Ishikawa (cell line): Measurements from ENCODE around the gene RAD51B.
A peak's percentile ranks its signal among the peaks of the same experiment; 100 is the strongest.

Source experiments
- CEBPB ChIP-seq: IDR thresholded peaks from 2 replicates; pipeline ENCODE4 v1.6.1; 2012
- CREB1 ChIP-seq: IDR thresholded peaks from 2 replicates; pipeline ENCODE4 v1.6.1; 2012; ENCODE audit warnings: low read depth
- EGR1 ChIP-seq: IDR thresholded peaks from 2 replicates; pipeline ENCODE4 v1.6.1; 2012
- EP300 ChIP-seq: IDR thresholded peaks from 2 replicates; pipeline ENCODE4 v1.6.1; 2012; ENCODE audit warnings: borderline replicate concordance
- FOXM1 ChIP-seq: IDR thresholded peaks from 2 replicates; pipeline ENCODE4 v1.6.1; 2012; ENCODE audit warnings: low read depth, borderline replicate concordance
- NFIC ChIP-seq: IDR thresholded peaks from 2 replicates; pipeline ENCODE4 v1.6.1; 2012
- RAD21 ChIP-seq: IDR thresholded peaks from 2 replicates; pipeline ENCODE4 v1.6.1; 2012; ENCODE audit warnings: low read depth
- TAF1 ChIP-seq: IDR thresholded peaks from 2 replicates; pipeline ENCODE4 v1.6.1; 2012; ENCODE audit warnings: low read depth, mild to moderate bottlenecking
- TCF12 ChIP-seq: IDR thresholded peaks from 2 replicates; pipeline ENCODE4 v1.6.1; 2012; ENCODE audit warnings: low read depth
- TEAD4 ChIP-seq: IDR thresholded peaks from 2 replicates; pipeline ENCODE4 v1.6.1; 2012
- YY1 ChIP-seq: IDR thresholded peaks from 2 replicates; pipeline ENCODE4 v1.6.1; 2012; ENCODE audit warnings: low read depth
- ZBTB7A ChIP-seq: IDR thresholded peaks from 2 replicates; pipeline ENCODE4 v1.6.1; 2012; ENCODE audit warnings: low read depth
- TF ChIP-seq, protein P1 (sequence below): IDR thresholded peaks from 2 replicates; pipeline ENCODE4 v1.6.1; 2012
- TF ChIP-seq, protein P2 (sequence below): IDR thresholded peaks from 2 replicates; pipeline ENCODE4 v1.6.1; 2012
- TF ChIP-seq, protein P3 (sequence below): IDR thresholded peaks from 2 replicates; pipeline ENCODE4 v1.6.1; 2012; ENCODE audit warnings: low read depth, mild to moderate bottlenecking

Gene RAD51B

DNA sequence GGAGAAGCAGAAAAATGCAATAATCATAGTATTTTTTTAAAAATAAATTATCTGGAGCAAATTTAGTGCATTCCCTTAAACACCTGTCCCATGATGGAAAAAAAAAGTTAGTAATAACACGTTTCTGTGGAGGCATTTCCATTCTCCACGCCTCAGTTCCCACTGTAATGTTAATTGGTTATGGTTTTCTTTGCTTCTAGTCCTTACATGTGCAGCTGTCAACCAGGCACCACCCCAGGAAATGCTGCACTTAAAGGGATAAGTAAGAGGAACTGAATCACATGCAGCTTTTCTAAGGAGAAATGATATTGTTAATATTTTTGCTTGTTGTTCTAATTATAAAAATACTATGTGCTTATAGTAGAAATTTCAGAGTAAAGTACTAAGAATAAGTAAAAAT lies 733.0 kb downstream of the RAD51B start:
- TF ChIP-seq FOXM1 = peak; percentile 98
- no peak for TF ChIP-seq YY1
- TF ChIP-seq, protein P1, sequence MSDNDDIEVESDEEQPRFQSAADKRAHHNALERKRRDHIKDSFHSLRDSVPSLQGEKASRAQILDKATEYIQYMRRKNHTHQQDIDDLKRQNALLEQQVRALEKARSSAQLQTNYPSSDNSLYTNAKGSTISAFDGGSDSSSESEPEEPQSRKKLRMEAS = peak; percentile 83
- TF ChIP-seq TCF12 = peak; percentile 99
- TF ChIP-seq ZBTB7A = no peak
- TF ChIP-seq EP300 = peak; percentile 98
- TF ChIP-seq, protein P2, sequence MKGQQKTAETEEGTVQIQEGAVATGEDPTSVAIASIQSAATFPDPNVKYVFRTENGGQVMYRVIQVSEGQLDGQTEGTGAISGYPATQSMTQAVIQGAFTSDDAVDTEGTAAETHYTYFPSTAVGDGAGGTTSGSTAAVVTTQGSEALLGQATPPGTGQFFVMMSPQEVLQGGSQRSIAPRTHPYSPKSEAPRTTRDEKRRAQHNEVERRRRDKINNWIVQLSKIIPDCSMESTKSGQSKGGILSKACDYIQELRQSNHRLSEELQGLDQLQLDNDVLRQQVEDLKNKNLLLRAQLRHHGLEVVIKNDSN = peak; percentile 31; the same call in 1 of the 2 replicates
- TF ChIP-seq NFIC = peak; percentile 88
- TF ChIP-seq EGR1 = no peak
- TF ChIP-seq TEAD4 = peak; percentile 98
- TF ChIP-seq, protein P3, sequence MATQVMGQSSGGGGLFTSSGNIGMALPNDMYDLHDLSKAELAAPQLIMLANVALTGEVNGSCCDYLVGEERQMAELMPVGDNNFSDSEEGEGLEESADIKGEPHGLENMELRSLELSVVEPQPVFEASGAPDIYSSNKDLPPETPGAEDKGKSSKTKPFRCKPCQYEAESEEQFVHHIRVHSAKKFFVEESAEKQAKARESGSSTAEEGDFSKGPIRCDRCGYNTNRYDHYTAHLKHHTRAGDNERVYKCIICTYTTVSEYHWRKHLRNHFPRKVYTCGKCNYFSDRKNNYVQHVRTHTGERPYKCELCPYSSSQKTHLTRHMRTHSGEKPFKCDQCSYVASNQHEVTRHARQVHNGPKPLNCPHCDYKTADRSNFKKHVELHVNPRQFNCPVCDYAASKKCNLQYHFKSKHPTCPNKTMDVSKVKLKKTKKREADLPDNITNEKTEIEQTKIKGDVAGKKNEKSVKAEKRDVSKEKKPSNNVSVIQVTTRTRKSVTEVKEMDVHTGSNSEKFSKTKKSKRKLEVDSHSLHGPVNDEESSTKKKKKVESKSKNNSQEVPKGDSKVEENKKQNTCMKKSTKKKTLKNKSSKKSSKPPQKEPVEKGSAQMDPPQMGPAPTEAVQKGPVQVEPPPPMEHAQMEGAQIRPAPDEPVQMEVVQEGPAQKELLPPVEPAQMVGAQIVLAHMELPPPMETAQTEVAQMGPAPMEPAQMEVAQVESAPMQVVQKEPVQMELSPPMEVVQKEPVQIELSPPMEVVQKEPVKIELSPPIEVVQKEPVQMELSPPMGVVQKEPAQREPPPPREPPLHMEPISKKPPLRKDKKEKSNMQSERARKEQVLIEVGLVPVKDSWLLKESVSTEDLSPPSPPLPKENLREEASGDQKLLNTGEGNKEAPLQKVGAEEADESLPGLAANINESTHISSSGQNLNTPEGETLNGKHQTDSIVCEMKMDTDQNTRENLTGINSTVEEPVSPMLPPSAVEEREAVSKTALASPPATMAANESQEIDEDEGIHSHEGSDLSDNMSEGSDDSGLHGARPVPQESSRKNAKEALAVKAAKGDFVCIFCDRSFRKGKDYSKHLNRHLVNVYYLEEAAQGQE = no peak
- 0 out of 2 replicates have a peak, but pooled peaks have one; percentile 39 for TF ChIP-seq CEBPB
- TF ChIP-seq TAF1 = no peak
- no peak for TF ChIP-seq CREB1
- TF ChIP-seq RAD21 = peak; percentile 35

DNA sequence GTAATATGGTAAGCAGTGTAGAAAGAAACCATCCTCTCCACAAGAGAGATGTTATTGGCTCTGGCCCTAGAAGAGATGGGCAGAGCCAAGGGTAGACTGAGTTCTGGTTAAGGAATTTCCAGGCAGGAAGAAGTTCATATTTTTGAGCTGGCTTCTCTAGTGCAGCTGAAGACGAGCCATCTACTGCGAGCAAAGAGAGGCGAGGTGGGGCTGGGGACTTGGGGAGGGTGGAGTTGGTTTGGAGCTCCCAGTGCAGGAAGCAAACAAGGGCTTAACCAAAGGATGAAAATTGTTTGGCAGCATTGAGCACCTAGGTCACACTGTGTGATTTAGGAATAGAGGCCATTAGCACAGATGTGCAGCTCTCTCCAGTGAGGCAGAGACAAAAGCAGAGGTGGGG lies 733.7 kb downstream of the RAD51B start:
- TF ChIP-seq, protein P2 = no peak
- peak; percentile 3; the same call in 1 of the 2 replicates for TF ChIP-seq RAD21

DNA sequence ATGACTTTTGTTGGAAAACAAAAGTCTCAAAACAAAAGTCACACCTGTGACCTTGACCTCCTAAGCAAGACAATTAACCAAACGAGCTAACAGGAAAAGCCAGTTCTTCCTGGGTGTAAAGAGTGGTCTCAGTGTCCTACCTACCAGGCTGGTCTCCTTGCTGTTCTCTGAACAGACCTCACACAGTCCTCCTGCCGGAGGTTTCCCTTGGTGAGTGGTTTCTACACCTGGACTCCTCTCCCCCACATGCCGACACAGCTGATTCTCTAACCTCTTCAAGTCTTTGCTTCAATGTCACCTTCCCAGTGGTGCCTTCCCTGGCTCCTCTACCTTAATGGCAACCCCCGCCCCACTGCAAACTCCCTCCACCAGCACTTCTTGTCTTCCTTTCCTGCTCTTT lies 734.7 kb downstream of the RAD51B start:
- TF ChIP-seq TAF1 (no peak), FOXM1 (no peak), YY1 (no peak), RAD21 (no peak), ZBTB7A (no peak), CEBPB (no peak), EP300 (no peak), TCF12 (no peak), EGR1 (no peak), TEAD4 (no peak), CREB1 (no peak), NFIC (no peak)
- TF ChIP-seq, protein P1 = no peak
- TF ChIP-seq, protein P2 = no peak
- TF ChIP-seq, protein P3 = no peak

DNA sequence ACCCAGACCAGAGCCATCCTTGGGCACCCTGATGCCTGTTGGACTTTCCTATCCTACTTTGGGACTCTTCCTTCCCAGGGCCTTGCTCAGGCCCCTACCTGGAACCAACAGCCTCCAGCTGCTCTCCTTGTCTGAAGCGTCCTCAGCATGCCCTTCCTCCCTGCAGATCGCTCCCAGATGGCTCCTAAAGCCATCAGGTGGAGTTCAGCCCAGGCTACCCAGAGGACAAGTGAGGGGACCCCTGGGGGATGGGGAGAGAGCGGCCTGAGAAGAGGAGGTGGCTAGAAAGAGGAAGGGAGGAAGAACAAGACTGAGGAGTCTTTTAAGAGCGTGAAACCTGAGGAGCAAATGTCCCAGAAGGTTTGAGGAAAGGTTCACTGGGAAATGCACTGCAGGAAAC lies 736.7 kb downstream of the RAD51B start:
- TF ChIP-seq, protein P3 = no peak
- no peak for TF ChIP-seq EGR1

DNA sequence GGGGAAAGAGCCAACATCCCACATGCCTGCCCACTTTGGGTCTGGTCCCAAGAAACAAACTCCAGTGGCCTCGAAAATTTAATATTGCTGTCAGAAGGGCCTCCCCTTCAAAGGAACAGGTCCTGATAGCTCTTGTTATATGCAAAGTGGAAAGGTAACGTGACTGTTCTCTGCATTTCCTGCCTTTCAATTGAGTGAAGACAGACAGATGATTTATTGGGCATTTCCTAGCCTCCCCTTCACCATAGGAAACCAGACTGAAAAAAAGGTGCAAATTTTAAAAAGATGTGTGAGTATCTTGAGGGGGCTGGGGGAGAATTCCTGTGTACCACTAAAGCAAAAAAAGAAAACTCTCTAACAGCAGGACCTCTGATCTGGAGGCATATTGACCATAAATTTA lies 738.1 kb downstream of the RAD51B start:
- TF ChIP-seq, protein P1 = no peak
- TF ChIP-seq YY1 = no peak
- no peak for TF ChIP-seq RAD21
